Astrocyte (in vitro differentiated cells and primary cell): Measurements from ENCODE around the gene SUZ12. TPM values are rescaled to one million over a fixed set of nuclear protein-coding genes. Genes with fewer than 3 reads are reported as not detected.

Experiments
- DNase-seq: peaks from one replicate; pipeline ENCODE4 v3.0.0-alpha.2; 2010; ENCODE audit warnings: low read depth
- FAIRE-seq: peaks from 2 replicates; lab custom pipeline; 2011; peaks lifted over from hg19 to GRCh38; lab: Jason Lieb, UNC
- H2AFZ ChIP-seq: 2 replicates; pipeline ENCODE4 v1.6.0; 2012; ENCODE audit warnings: low read depth, low read length, inconsistent platforms
- H3K27ac ChIP-seq: 2 replicates; pipeline ENCODE4 v1.5.1; 2011; ENCODE audit warnings: low read depth, low read length, inconsistent platforms
- H3K27me3 ChIP-seq: 2 replicates; pipeline ENCODE4 v1.6.0; 2011; ENCODE audit warnings: low read length, inconsistent platforms; ENCODE audit not compliant: insufficient read depth
- H3K36me3 ChIP-seq: 2 replicates; pipeline ENCODE4 v1.5.1; 2011; ENCODE audit warnings: low read length, inconsistent platforms; ENCODE audit not compliant: insufficient read depth
- H3K4me1 ChIP-seq: 2 replicates; pipeline ENCODE4 v1.5.1; 2011; ENCODE audit warnings: low read length, inconsistent platforms; ENCODE audit not compliant: insufficient read depth
- H3K4me2 ChIP-seq: 2 replicates; pipeline ENCODE4 v1.6.0; 2012; ENCODE audit warnings: low read length, inconsistent platforms
- H3K4me3 ChIP-seq: 2 replicates; pipeline ENCODE4 v1.5.1; 2011; ENCODE audit warnings: low read depth, mild to moderate bottlenecking, low read length, inconsistent platforms; ENCODE audit not compliant: insufficient read depth
- H3K79me2 ChIP-seq: 2 replicates; pipeline ENCODE4 v1.6.0; 2012; ENCODE audit warnings: mild to moderate bottlenecking, low read length, inconsistent platforms; ENCODE audit not compliant: insufficient read depth
- H3K9ac ChIP-seq: 2 replicates; pipeline ENCODE4 v1.6.0; 2012; ENCODE audit warnings: mild to moderate bottlenecking, low read length, inconsistent platforms
- H3K9me3 ChIP-seq: 2 replicates; pipeline ENCODE4 v1.5.1; 2012; ENCODE audit warnings: low read depth, mild to moderate bottlenecking, low read length, inconsistent platforms; ENCODE audit not compliant: insufficient read depth
- H4K20me1 ChIP-seq: 2 replicates; pipeline ENCODE4 v1.6.0; 2012; ENCODE audit warnings: low read length, inconsistent platforms; ENCODE audit not compliant: insufficient read depth
- H3K27ac Mint-ChIP-seq: one replicate; pipeline ENCODE4 v1.8.0; 2021; ENCODE audit warnings: mild to moderate bottlenecking, mixed read lengths; ENCODE audit not compliant: unreplicated experiment
- H3K27me3 Mint-ChIP-seq: one replicate; pipeline ENCODE4 v1.8.0; 2021; ENCODE audit warnings: low read depth, mixed read lengths; ENCODE audit not compliant: unreplicated experiment
- H3K36me3 Mint-ChIP-seq: one replicate; pipeline ENCODE4 v1.8.0; 2021; ENCODE audit warnings: low read depth, mixed read lengths; ENCODE audit not compliant: unreplicated experiment
- H3K4me1 Mint-ChIP-seq: one replicate; pipeline ENCODE4 v1.8.0; 2021; ENCODE audit warnings: low read depth, mixed read lengths; ENCODE audit not compliant: unreplicated experiment
- H3K4me3 Mint-ChIP-seq: one replicate; pipeline ENCODE4 v1.8.0; 2021; ENCODE audit warnings: mild to moderate bottlenecking, moderate library complexity, mixed read lengths; ENCODE audit not compliant: unreplicated experiment
- H3K9me3 Mint-ChIP-seq: one replicate; pipeline ENCODE4 v1.8.0; 2021; ENCODE audit warnings: mild to moderate bottlenecking, mixed read lengths; ENCODE audit not compliant: unreplicated experiment
- CTCF ChIP-seq: IDR thresholded peaks from 2 replicates; pipeline ENCODE4 v1.5.1; 2011; ENCODE audit warnings: low read depth, mild to moderate bottlenecking, inconsistent platforms, low read length, moderate library complexity; ENCODE audit not compliant: insufficient read depth
- EZH2 ChIP-seq: IDR thresholded peaks from 2 replicates; pipeline ENCODE4 v1.6.1; 2012; ENCODE audit warnings: mild to moderate bottlenecking, low read length, inconsistent platforms; ENCODE audit not compliant: insufficient read depth
- total RNA-seq: library from RNA; stranded (reverse); gene quantifications from 2 replicates; pipeline ENCODE4 v1.2.1, GENCODE V29; 2021

Gene SUZ12
- total RNA-seq, 1 donor from 2014 or later = 18.7 TPM

- peaks cover 2% of the 10 kb centered on the region for H3K36me3 Mint-ChIP-seq
- Histone ChIP-seq H3K27ac (no peak overlapping the region), H3K9me3 (no peaks in the 10 kb centered on the region), H4K20me1 (peaks cover 35% of the 10 kb centered on the region), H3K36me3 (no peaks in the 10 kb centered on the region), H3K4me2 (no peak overlapping the region), H3K79me2 (peaks cover 19% of the 10 kb centered on the region), H3K27me3 (no peaks in the 10 kb centered on the region), H2AFZ (no peak overlapping the region), H3K4me1 (no peaks in the 10 kb centered on the region), H3K4me3 (no peak overlapping the region), H3K9ac (no peak overlapping the region)
- no peak for FAIRE-seq
- H3K9me3 Mint-ChIP-seq = no peaks in the 10 kb centered on the region
- DNase-seq = no peak
- no peak for TF ChIP-seq EZH2
- TF ChIP-seq CTCF = no peak
- H3K27me3 Mint-ChIP-seq = no peaks in the 10 kb centered on the region
- no peak overlapping the region for H3K4me3 Mint-ChIP-seq
- no peaks in the 10 kb centered on the region for H3K4me1 Mint-ChIP-seq
- H3K27ac Mint-ChIP-seq = no peak overlapping the region
Observed at GRCh38 chr17:32015245-32016013, 78.6 kb downstream of the SUZ12 start.

- peaks cover 2% of the 10 kb centered on the region for H3K36me3 Mint-ChIP-seq
- Histone ChIP-seq H4K20me1 (peaks cover 35% of the 10 kb centered on the region), H3K4me3 (no peak overlapping the region), H3K79me2 (peaks cover 16% of the 10 kb centered on the region), H3K27me3 (no peaks in the 10 kb centered on the region), H3K9me3 (no peaks in the 10 kb centered on the region), H2AFZ (no peak overlapping the region), H3K36me3 (no peaks in the 10 kb centered on the region), H3K9ac (no peak overlapping the region), H3K4me2 (no peak overlapping the region), H3K4me1 (no peaks in the 10 kb centered on the region), H3K27ac (no peak overlapping the region)
- H3K27ac Mint-ChIP-seq = no peak overlapping the region
- TF ChIP-seq EZH2 (no peak), CTCF (no peak)
- FAIRE-seq = no peak
- H3K27me3 Mint-ChIP-seq = no peaks in the 10 kb centered on the region
- no peaks in the 10 kb centered on the region for H3K4me1 Mint-ChIP-seq
- H3K4me3 Mint-ChIP-seq = no peak overlapping the region
- no peak for DNase-seq
- no peaks in the 10 kb centered on the region for H3K9me3 Mint-ChIP-seq
Observed at GRCh38 chr17:32016231-32016630, 79.4 kb downstream of the SUZ12 start.

GRCh38 chr17:32019228-32019627 is 82.4 kb downstream of the SUZ12 start:
- Histone ChIP-seq H3K9ac (no peak overlapping the region), H3K4me3 (no peak overlapping the region), H3K9me3 (no peaks in the 10 kb centered on the region), H3K27me3 (no peaks in the 10 kb centered on the region), H3K79me2 (peaks cover 5% of the 10 kb centered on the region), H3K4me2 (no peak overlapping the region), H3K27ac (no peak overlapping the region), H2AFZ (no peak overlapping the region), H3K36me3 (no peaks in the 10 kb centered on the region), H4K20me1 (peaks cover 28% of the 10 kb centered on the region), H3K4me1 (no peaks in the 10 kb centered on the region)
- H3K27me3 Mint-ChIP-seq = no peaks in the 10 kb centered on the region
- H3K4me3 Mint-ChIP-seq = no peak overlapping the region
- DNase-seq (no peak), FAIRE-seq (no peak)
- no peak overlapping the region for H3K27ac Mint-ChIP-seq
- TF ChIP-seq EZH2 = no peak
- TF ChIP-seq CTCF = no peak
- no peaks in the 10 kb centered on the region for H3K9me3 Mint-ChIP-seq
- H3K4me1 Mint-ChIP-seq = no peaks in the 10 kb centered on the region
- peaks cover 14% of the 10 kb centered on the region for H3K36me3 Mint-ChIP-seq
